ENCODE measurements around the gene CREBBP. TPM values are rescaled to one million over a fixed set of nuclear protein-coding genes. Genes with fewer than 3 reads are reported as not detected.

Gene CREBBP
- total RNA-seq, 1 donor from 2014 or later = 131 TPM

DNA sequence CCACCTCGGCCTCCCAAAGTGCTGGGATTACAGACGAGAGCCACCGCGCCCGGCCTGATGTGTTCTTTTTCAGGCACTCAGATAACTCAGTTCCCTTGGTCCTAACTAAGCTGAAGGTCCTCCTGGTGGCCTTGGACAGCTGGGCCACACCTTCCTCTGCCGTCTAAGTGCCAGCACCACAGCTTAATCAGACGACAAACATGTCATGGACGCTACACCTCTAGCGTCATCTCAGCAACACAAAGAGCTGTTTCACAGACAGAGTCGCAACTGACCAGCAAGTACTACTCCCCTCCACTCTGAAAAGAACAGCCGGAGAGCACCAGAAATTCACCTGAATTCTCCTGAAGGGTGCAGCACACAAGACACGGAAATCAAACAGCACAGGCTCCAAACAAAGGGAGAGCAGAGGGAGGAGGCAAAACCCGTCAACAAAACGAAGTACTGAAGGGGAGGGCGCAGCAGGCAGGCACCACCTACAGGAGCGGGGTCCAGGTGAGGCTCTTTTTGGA, 167.6 kb downstream of the CREBBP start:
- ATAC-seq (ENCODE audit: low read depth) = no peak
- Mint-ChIP-seq H3K4me1 (peaks cover 19% of the 10 kb centered on the region), H3K9me3 (no peaks in the 10 kb centered on the region), H3K4me3 (no peak overlapping the region), H3K27ac (no peak overlapping the region), H3K36me3 (ENCODE audit: low read depth) (peaks cover 23% of the 10 kb centered on the region), H3K27me3 (no peaks in the 10 kb centered on the region)
- intact Hi-C loops (cut with micrococcal nuclease) = no loop called here
- TF ChIP-seq, protein P1, sequence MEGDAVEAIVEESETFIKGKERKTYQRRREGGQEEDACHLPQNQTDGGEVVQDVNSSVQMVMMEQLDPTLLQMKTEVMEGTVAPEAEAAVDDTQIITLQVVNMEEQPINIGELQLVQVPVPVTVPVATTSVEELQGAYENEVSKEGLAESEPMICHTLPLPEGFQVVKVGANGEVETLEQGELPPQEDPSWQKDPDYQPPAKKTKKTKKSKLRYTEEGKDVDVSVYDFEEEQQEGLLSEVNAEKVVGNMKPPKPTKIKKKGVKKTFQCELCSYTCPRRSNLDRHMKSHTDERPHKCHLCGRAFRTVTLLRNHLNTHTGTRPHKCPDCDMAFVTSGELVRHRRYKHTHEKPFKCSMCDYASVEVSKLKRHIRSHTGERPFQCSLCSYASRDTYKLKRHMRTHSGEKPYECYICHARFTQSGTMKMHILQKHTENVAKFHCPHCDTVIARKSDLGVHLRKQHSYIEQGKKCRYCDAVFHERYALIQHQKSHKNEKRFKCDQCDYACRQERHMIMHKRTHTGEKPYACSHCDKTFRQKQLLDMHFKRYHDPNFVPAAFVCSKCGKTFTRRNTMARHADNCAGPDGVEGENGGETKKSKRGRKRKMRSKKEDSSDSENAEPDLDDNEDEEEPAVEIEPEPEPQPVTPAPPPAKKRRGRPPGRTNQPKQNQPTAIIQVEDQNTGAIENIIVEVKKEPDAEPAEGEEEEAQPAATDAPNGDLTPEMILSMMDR (IDR thresholded peaks at IDR 0.05) = no peak
- ChIA-PET POLR2A (no interaction called here), CTCF (no interaction called here)
- DNase-seq = no peak

DNA sequence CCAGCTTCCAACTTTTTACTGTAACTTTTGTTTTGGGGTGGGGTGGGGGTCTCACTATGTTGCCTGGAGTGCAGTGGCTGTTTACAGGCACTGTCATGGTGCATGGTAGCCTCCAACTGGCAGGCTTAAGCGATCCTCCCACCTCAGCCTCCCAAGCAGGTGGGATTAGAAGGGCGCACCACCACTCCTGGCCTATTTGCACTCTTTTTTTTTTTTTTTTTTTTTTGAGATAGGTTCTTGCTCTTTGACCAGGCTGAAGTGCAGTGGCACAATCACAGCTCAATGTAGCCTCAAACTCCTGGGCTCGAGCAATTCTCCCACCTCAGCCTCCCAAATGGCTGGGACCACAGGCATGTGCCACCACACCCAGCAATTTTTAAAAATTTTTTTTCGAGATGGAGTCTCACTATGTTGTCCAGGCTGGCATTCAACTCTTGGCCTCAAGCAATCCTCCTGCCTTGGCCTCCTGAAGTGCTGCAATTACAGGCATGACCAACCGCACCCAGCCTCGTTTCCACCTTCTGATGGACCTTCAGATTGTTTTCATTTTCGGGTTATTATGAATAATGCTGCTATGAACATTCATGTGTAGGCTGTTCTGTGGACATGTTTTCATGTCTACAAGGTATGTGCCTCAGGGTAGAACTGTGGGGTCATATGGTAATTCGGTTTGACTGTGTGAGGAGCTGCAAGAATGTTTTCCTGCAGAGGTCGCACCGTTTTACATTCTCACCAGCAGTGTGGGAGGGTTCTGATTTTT, 174.1 kb downstream of the CREBBP start:
- peaks cover 6% of the 10 kb centered on the region for H3K4me1 Mint-ChIP-seq
- H3K27me3 Mint-ChIP-seq = no peaks in the 10 kb centered on the region
- intact Hi-C loops (cut with micrococcal nuclease) = no loop called here
- DNase-seq (no peak), ATAC-seq (ENCODE audit: low read depth) (no peak)
- peaks cover 14% of the 10 kb centered on the region for H3K36me3 Mint-ChIP-seq (ENCODE audit: low read depth)
- TF ChIP-seq, protein P1 (IDR thresholded peaks at IDR 0.05) = no peak
- no peak overlapping the region for H3K4me3 Mint-ChIP-seq
- H3K27ac Mint-ChIP-seq = no peak overlapping the region
- ChIA-PET POLR2A (interaction anchor here (0.7 kb wide), 1 partner anchor 41 kb away, joined by 5 read pairs; no protein-coding TSS in a partner anchor), CTCF (no interaction called here)
- no peaks in the 10 kb centered on the region for H3K9me3 Mint-ChIP-seq

DNA sequence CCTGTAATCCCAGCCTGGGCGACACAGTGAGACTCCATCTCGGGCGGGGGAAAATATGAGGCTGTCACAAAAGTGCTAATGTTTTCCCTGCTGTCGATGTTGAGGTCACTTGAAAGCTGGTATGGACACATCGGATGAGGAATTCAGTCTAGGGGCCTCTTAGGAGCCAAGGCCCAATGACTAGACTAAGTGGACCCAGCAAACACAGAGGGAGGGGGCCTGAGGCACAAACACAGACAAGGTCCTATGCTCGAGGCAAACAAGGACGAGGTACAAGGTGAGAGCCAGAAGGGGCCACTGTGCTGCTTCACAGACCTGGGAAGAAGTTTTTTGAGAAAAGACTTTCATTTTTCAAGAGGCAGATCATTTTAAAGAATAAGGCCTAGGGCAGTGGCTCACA, 178.4 kb downstream of the CREBBP start:
- DNase-seq (no peak), ATAC-seq (ENCODE audit: low read depth) (no peak)
- POLR2A ChIA-PET = interaction anchor here (0.7 kb wide), 1 partner anchor 179 kb away, joined by 10 read pairs; no protein-coding TSS in a partner anchor
- intact Hi-C loops (cut with micrococcal nuclease) = no loop called here
- Mint-ChIP-seq H3K36me3 (ENCODE audit: low read depth) (peaks cover 7% of the 10 kb centered on the region), H3K27ac (no peak overlapping the region), H3K4me1 (peaks cover 5% of the 10 kb centered on the region), H3K27me3 (no peaks in the 10 kb centered on the region), H3K9me3 (no peaks in the 10 kb centered on the region), H3K4me3 (no peak overlapping the region)
- TF ChIP-seq, protein P1 (IDR thresholded peaks at IDR 0.05) = no peak
- CTCF ChIA-PET = no interaction called here

DNA sequence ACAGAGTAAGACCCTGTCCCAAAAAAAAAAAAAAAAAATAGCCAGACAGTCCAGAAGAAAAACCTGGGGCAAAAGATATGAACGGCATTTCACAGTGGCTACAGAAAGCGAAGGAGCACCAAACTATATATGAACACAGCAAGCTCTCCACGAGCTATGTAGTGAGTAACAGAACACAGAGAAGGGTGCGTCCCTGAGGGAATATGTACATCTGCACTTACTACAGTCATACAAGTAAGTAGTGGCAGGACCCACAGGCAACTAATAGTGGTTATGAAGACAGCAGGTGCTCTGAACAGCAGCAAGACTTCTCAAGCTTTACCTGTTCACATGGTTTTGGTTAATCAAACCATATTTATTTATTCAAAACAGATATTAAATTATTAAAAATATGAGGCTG, 179.0 kb downstream of the CREBBP start:
- Mint-ChIP-seq H3K36me3 (ENCODE audit: low read depth) (peaks cover 7% of the 10 kb centered on the region), H3K27ac (no peak overlapping the region), H3K9me3 (no peaks in the 10 kb centered on the region), H3K27me3 (no peaks in the 10 kb centered on the region), H3K4me3 (no peak overlapping the region), H3K4me1 (peaks cover 5% of the 10 kb centered on the region)
- TF ChIP-seq, protein P1 (IDR thresholded peaks at IDR 0.05) = no peak
- ATAC-seq (ENCODE audit: low read depth) (no peak), DNase-seq (no peak)
- intact Hi-C loops (cut with micrococcal nuclease) = no loop called here
- POLR2A ChIA-PET = interaction anchor here (0.7 kb wide), 1 partner anchor 179 kb away, joined by 10 read pairs; no protein-coding TSS in a partner anchor
- CTCF ChIA-PET = interaction anchor here (0.6 kb wide), 1 partner anchor 213 kb away, joined by 3 read pairs; no protein-coding TSS in a partner anchor

DNA sequence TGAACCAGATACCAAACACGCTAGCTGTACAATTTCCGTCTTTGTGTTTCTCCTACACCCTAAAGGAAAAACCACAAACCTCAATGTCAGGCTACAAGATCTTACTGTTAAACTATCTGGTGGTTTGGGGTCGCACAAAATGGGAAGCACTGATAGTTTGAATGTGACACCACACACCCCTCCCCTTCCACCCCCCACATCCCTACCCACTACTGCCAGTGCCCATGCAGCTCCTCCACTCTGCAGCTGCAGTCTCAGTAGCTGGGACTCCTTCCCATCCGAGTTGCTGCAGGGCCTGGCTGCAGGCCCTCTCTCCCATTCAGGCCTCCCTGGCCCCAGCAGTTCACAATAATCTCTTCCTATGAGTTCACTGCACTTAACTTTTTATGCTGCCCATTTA, 181.6 kb downstream of the CREBBP start:
- ATAC-seq (ENCODE audit: low read depth) (no peak), DNase-seq (no peak)
- Mint-ChIP-seq H3K4me1 (peaks cover 8% of the 10 kb centered on the region), H3K4me3 (no peak overlapping the region), H3K27ac (no peak overlapping the region), H3K27me3 (no peaks in the 10 kb centered on the region), H3K9me3 (no peaks in the 10 kb centered on the region), H3K36me3 (ENCODE audit: low read depth) (peaks cover 12% of the 10 kb centered on the region)
- POLR2A ChIA-PET = no interaction called here
- TF ChIP-seq, protein P1 (IDR thresholded peaks at IDR 0.05) = no peak
- intact Hi-C loops (cut with micrococcal nuclease) = no loop called here
- CTCF ChIA-PET = no interaction called here

All from activated B cell treated with CpG ODN at 0.5 μM for 24 hours (primary cell).